A549 (cell line): ENCODE data around the gene PRKN. TPM values are rescaled to one million over a fixed set of nuclear protein-coding genes. Genes with fewer than 3 reads are reported as not detected.

ENCODE experiments used
- ATAC-seq, 2 experiments: fragments of 200-7000 bp in 1 of 2; fragments of >200 bp in 1 of 2; cut with Nextera tagmentation in 1 of 2; cut with Tn5 transposase in 1 of 2; 3 replicates each; pipeline versions ENCODE4 v1.8.0 to v1.9.1; 2018 to 2020; ENCODE audit warnings: mild to moderate bottlenecking in 1 of 2, moderate library complexity in 1 of 2
- CTCF ChIA-PET: fragments of 300-600 bp; sonication (Branson Sonifier 250); formaldehyde crosslinking; extraction: SDS; loops from one replicate; lab custom pipeline; 2021; ENCODE audit warnings: antibody characterized with exemption, inconsistent platforms; lab: Yijun Ruan, JAX
- POLR2A ChIA-PET: fragments of 350-600 bp; formaldehyde crosslinking; extraction: SDS; loops from one replicate; lab custom pipeline; 2021; ENCODE audit warnings: antibody characterized with exemption, inconsistent platforms; lab: Yijun Ruan, JAX
- DNase-seq, 2 experiments: peaks; one replicate each; pipeline versions ENCODE4 v3.0.0 to v3.0.0-alpha.2; 2011 to 2016; ENCODE audit warnings: low read depth in 1 of 2, low spot score in 1 of 2
- FAIRE-seq: peaks from 2 replicates; lab custom pipeline; 2011; peaks lifted over from hg19 to GRCh38; lab: Jason Lieb, UNC
- H3K27ac ChIP-seq, 2 experiments: fragments of >200 bp; sonication (Bioruptor Twin); formaldehyde crosslinking; 3 replicates each; pipeline ENCODE4 v1.5.1; 2016 to 2017
- H3K4me1 ChIP-seq: fragments of >200 bp; sonication (Bioruptor Twin); formaldehyde crosslinking; 3 replicates; pipeline ENCODE4 v1.6.1; 2016
- H3K4me2 ChIP-seq: fragments of >200 bp; sonication (Bioruptor Twin); formaldehyde crosslinking; 3 replicates; pipeline ENCODE4 v1.6.1; 2016
- H3K4me3 ChIP-seq: fragments of >200 bp; sonication (Bioruptor Twin); formaldehyde crosslinking; 3 replicates; pipeline ENCODE4 v1.5.1; 2016
- H3K9me3 ChIP-seq: fragments of >200 bp; sonication (Bioruptor Twin); formaldehyde crosslinking; 3 replicates; pipeline ENCODE4 v1.6.1; 2016
- CBX8 ChIP-seq: fragments of 200-600 bp; sonication (generic); IDR thresholded peaks from 2 replicates; pipeline ENCODE4 v1.6.1; 2016
- CHD2 ChIP-seq: fragments of 150-350 bp; IDR thresholded peaks from 2 replicates; pipeline ENCODE4 v1.6.1; 2014; ENCODE audit warnings: low read length; ENCODE audit not compliant: partially characterized antibody
- CHD4 ChIP-seq: fragments of 200-600 bp; sonication (generic); IDR thresholded peaks from 2 replicates; pipeline ENCODE4 v1.6.1; 2016; ENCODE audit warnings: antibody characterized with exemption, mild to moderate bottlenecking, borderline replicate concordance
- EHF ChIP-seq: fragments of 250-450 bp; sonication (Bioruptor Pico); IDR thresholded peaks from 2 replicates; pipeline ENCODE4 v1.5.0; 2020; ENCODE audit warnings: mild to moderate bottlenecking
- FOSL2 ChIP-seq, 2 experiments: fragments of 450-650 bp in 1 of 2; fragments of >200 bp in 1 of 2; sonication (Bioruptor Twin) in 1 of 2; formaldehyde crosslinking; IDR thresholded peaks; 2 replicates each; pipeline versions ENCODE4 v1.5.0 to v1.6.1; 2016 to 2020; ENCODE audit warnings: mild to moderate bottlenecking in 1 of 2, moderate library complexity in 1 of 2
- HEYL ChIP-seq: fragments of 250-450 bp; sonication (Bioruptor Pico); IDR thresholded peaks from 2 replicates; pipeline ENCODE4 v1.8.0; 2021; ENCODE audit warnings: mild to moderate bottlenecking, moderate library complexity
- HOXB13 ChIP-seq: fragments of 250-450 bp; sonication (Bioruptor Pico); IDR thresholded peaks from 2 replicates; pipeline ENCODE4 v1.5.0; 2020; ENCODE audit warnings: low read depth, mild to moderate bottlenecking, moderate library complexity
- HOXB5 ChIP-seq: fragments of 250-450 bp; sonication (Bioruptor Pico); IDR thresholded peaks from 2 replicates; pipeline ENCODE4 v1.5.0; 2020; ENCODE audit warnings: mild to moderate bottlenecking, moderate library complexity
- JUN ChIP-seq, 2 experiments: fragments of >200 bp; sonication (Bioruptor Twin); formaldehyde crosslinking; IDR thresholded peaks; 2 replicates in 1 of 2; 3 replicates in 1 of 2; pipeline ENCODE4 v1.6.1; 2016 to 2017
- JUNB ChIP-seq: fragments of >200 bp; sonication (Bioruptor Twin); formaldehyde crosslinking; IDR thresholded peaks from 2 replicates; pipeline ENCODE4 v1.6.1; 2016
- KDM1A ChIP-seq: fragments of 200-600 bp; sonication (generic); IDR thresholded peaks from 2 replicates; pipeline ENCODE4 v1.6.1; 2016; ENCODE audit warnings: low read depth, mild to moderate bottlenecking
- MAFK ChIP-seq: fragments of 450-650 bp; IDR thresholded peaks from 2 replicates; pipeline ENCODE4 v1.6.1; 2014; ENCODE audit not compliant: partially characterized antibody
- NR3C1 ChIP-seq: fragments of >200 bp; sonication (Bioruptor Twin); formaldehyde crosslinking; IDR thresholded peaks from 3 replicates; pipeline ENCODE4 v1.6.1; 2017
- POLR2A ChIP-seq: IDR thresholded peaks from 2 replicates; pipeline ENCODE4 v1.6.1; 2012; ENCODE audit warnings: mild to moderate bottlenecking, low read length
- RARB ChIP-seq: fragments of 250-450 bp; sonication (Bioruptor Pico); IDR thresholded peaks from 2 replicates; pipeline ENCODE4 v1.8.0; 2021; ENCODE audit warnings: mild to moderate bottlenecking, moderate library complexity
- RCOR1 ChIP-seq: fragments of 150-350 bp; IDR thresholded peaks from 2 replicates; pipeline ENCODE4 v1.6.1; 2014; ENCODE audit warnings: antibody characterized with exemption, low read length, low read depth
- SREBF2 ChIP-seq: fragments of 450-650 bp; IDR thresholded peaks from 2 replicates; pipeline ENCODE4 v1.6.1; 2014; ENCODE audit warnings: mild to moderate bottlenecking, moderate library complexity
- ZC3H11A ChIP-seq: fragments of 450-650 bp; IDR thresholded peaks from 2 replicates; pipeline ENCODE4 v1.6.1; 2014; ENCODE audit warnings: antibody characterized with exemption, mild to moderate bottlenecking
- ZSCAN20 ChIP-seq: fragments of 250-450 bp; sonication (Bioruptor Pico); IDR thresholded peaks from 2 replicates; pipeline ENCODE4 v1.8.0; 2022; ENCODE audit warnings: mild to moderate bottlenecking, moderate library complexity
- WGBS: methylation state at CpG from one replicate; pipeline ENCODE4 v1.1.6; 2017; ENCODE audit errors: missing lambda C conversion rate; 5-methylcytosine and 5-hydroxymethylcytosine counted together
- polyA plus RNA-seq, 4 experiments: library from polyadenylated mRNA; depleted of rRNA in 3 of 4; stranded (reverse); fragments of >200 nt; fragmentation: RNase III in 1 of 4; extraction: RNeasy Plus Mini Kit Qiagen cat#74134 plus additional on column Dnase treatment in 1 of 4; gene quantifications; 2 replicates in 3 of 4; 3 replicates in 1 of 4; pipeline ENCODE4 v1.2.3, GENCODE V29; 2011 to 2017
- TF ChIP-seq, protein P1 (sequence below): fragments of >200 bp; sonication (Bioruptor Twin); formaldehyde crosslinking; IDR thresholded peaks from 3 replicates; pipeline ENCODE4 v1.6.1; 2016
- TF ChIP-seq, protein P2 (sequence below): IDR thresholded peaks from 2 replicates; pipeline ENCODE4 v1.6.1; 2012; ENCODE audit warnings: low read depth, borderline replicate concordance
- TF ChIP-seq, protein P3 (sequence below): fragments of 450-650 bp; IDR thresholded peaks from 2 replicates; pipeline ENCODE4 v1.6.1; 2014; ENCODE audit warnings: antibody characterized with exemption

PRKN gene
- polyA plus RNA-seq, 2 of the 4 experiments (the other 2 are of a cell fraction) = 0.36 to 0.39 TPM

DNA sequence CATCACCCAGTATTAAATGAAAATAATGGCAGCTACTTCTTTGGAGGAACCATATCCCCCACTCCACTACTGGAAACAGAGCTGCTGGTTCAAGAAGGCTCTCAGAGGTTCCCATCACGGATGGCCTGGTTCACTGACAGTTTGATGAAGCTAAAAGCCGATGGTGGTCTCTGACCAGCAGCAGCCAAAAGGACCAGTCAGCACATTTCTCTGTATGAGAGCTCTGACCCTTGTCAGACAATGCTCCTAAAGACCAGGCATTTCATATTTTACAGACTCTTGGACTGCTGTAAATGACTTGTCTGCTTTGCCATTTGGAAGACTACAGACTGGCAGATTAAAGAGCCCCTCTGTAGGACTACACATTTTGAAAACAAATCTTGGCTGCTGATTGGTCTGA lies 16.6 kb downstream of the PRKN start:
- no peak overlapping the region for H3K4me3 ChIP-seq
- DNase-seq = no peak
- ChIA-PET POLR2A (no interaction called here), CTCF (no interaction called here)
- TF ChIP-seq MAFK (peak; percentile 27), CBX8 (no peak), EHF (CRISPR knock-in tag) (no peak)
- TF ChIP-seq, protein P1, sequence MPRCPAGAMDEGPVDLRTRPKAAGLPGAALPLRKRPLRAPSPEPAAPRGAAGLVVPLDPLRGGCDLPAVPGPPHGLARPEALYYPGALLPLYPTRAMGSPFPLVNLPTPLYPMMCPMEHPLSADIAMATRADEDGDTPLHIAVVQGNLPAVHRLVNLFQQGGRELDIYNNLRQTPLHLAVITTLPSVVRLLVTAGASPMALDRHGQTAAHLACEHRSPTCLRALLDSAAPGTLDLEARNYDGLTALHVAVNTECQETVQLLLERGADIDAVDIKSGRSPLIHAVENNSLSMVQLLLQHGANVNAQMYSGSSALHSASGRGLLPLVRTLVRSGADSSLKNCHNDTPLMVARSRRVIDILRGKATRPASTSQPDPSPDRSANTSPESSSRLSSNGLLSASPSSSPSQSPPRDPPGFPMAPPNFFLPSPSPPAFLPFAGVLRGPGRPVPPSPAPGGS = no peak
- WGBS = 21% methylated on average over 2 of the region's 2 CpGs
- no peak overlapping the region for H3K4me2 ChIP-seq
- no peak overlapping the region for H3K27ac ChIP-seq
- no peaks in the 10 kb centered on the region for H3K9me3 ChIP-seq
- no peak for ATAC-seq
- no peak for FAIRE-seq
- H3K4me1 ChIP-seq = no peaks in the 10 kb centered on the region

DNA sequence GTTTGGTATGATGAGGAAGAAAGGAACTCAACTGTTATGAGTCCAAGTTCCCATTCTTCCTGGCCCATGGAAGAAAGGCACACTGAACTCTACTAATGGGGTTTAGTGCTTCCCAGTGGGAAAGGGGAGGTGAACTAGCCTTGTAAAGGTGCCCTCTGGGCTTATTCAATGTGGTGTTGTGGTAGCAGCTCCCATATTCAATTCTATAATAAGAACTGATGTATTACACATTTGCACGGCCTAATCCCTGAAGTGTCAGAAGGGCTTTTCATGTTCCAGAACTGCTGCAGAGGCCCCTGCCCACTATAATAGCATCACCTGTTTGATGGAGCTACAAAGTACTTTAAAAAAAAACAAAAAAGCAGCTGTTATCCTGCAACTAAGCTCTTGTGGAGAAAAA lies 17.1 kb downstream of the PRKN start:
- DNase-seq (no peak), ATAC-seq (no peak), FAIRE-seq (no peak)
- WGBS = 100% methylated on average over 1 of the region's 1 CpG
- Histone ChIP-seq H3K27ac (no peak overlapping the region), H3K4me2 (no peak overlapping the region), H3K4me1 (no peaks in the 10 kb centered on the region), H3K4me3 (no peak overlapping the region), H3K9me3 (no peaks in the 10 kb centered on the region)
- TF ChIP-seq HEYL (CRISPR knock-in tag) = no peak
- TF ChIP-seq HOXB5 (CRISPR knock-in tag) = no peak
- TF ChIP-seq NR3C1 = no peak
- no peak for TF ChIP-seq HOXB13 (CRISPR knock-in tag)
- TF ChIP-seq ZSCAN20 (CRISPR knock-in tag) = no peak
- TF ChIP-seq, protein P2, sequence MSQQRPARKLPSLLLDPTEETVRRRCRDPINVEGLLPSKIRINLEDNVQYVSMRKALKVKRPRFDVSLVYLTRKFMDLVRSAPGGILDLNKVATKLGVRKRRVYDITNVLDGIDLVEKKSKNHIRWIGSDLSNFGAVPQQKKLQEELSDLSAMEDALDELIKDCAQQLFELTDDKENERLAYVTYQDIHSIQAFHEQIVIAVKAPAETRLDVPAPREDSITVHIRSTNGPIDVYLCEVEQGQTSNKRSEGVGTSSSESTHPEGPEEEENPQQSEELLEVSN = no peak
- no peak for TF ChIP-seq RARB (CRISPR knock-in tag)
- TF ChIP-seq KDM1A = no peak
- TF ChIP-seq CHD2 = no peak
- TF ChIP-seq, protein P1 = no peak
- no peak for TF ChIP-seq MAFK
- TF ChIP-seq SREBF2 = no peak
- TF ChIP-seq JUNB = no peak
- TF ChIP-seq FOSL2 (IDR thresholded peaks at IDR 0.05) = no peak
- TF ChIP-seq FOSL2 (CRISPR knock-in tag; IDR thresholded peaks at IDR 0.05) = no peak
- TF ChIP-seq, all 56 proteins: peak for 0
- POLR2A ChIA-PET = no interaction called here
- CTCF ChIA-PET = no interaction called here

DNA sequence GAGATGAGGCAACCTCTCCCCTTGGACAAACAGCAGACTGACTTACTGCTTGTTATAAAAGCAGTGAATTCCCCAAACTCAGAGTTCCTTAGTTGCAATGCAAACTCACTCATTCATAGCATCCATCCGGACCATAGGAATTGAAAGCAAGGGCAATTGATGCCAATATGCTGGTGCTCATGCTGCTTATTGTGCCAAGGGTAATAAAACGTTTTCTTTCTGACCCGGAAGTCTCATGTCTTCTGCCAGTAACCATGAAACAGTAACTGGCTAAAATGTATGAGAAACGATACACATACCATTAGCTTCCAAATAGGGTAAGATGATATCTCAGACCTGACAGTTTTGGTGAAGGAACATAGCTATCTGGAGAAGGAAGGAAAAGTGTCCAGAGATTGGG lies 18.1 kb downstream of the PRKN start:
- DNase-seq = no peak
- WGBS = 36% methylated on average over 4 of the region's 4 CpGs
- Histone ChIP-seq H3K4me1 (no peaks in the 10 kb centered on the region), H3K27ac (no peak overlapping the region), H3K9me3 (no peaks in the 10 kb centered on the region), H3K4me2 (no peak overlapping the region), H3K4me3 (no peak overlapping the region)
- ChIA-PET POLR2A (no interaction called here), CTCF (no interaction called here)
- TF ChIP-seq CHD4 (no peak), MAFK (no peak)
- FAIRE-seq = no peak
- no peak for ATAC-seq

DNA sequence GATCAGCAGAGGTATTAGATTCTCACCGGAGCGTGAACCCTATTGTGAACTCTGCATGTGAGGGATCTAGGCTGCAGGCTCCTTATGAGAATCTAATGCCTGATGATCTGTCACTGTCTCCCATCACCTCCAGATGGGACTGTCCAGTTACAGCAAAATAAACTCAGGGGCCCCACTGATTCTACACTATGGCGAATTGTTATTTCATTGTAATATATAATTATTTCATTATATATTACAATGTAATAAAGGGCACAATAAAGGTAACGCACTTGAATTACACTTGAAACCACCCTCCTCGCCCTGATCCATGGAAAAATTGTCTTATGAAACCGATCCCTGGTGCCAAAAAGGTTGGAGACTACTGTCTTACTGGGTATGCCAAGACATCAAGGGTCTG lies 18.6 kb downstream of the PRKN start:
- POLR2A ChIA-PET = no interaction called here

More for the DNA sequence above, 18.6 kb downstream of the PRKN start:
- 60% methylated on average over 5 of the region's 6 CpGs for WGBS
- CTCF ChIA-PET = no interaction called here
- no peak overlapping the region for H3K27ac ChIP-seq
- no peak overlapping the region for H3K4me2 ChIP-seq
- no peak for DNase-seq
- no peak overlapping the region for H3K4me3 ChIP-seq
- H3K4me1 ChIP-seq = no peaks in the 10 kb centered on the region
- TF ChIP-seq, protein P3, sequence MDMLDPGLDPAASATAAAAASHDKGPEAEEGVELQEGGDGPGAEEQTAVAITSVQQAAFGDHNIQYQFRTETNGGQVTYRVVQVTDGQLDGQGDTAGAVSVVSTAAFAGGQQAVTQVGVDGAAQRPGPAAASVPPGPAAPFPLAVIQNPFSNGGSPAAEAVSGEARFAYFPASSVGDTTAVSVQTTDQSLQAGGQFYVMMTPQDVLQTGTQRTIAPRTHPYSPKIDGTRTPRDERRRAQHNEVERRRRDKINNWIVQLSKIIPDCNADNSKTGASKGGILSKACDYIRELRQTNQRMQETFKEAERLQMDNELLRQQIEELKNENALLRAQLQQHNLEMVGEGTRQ = no peak
- TF ChIP-seq POLR2A = no peak
- TF ChIP-seq, protein P1 = no peak
- no peak for TF ChIP-seq ZC3H11A
- no peak for TF ChIP-seq JUN (IDR thresholded peaks at IDR 0.05)
- no peak for TF ChIP-seq RCOR1
- TF ChIP-seq MAFK = no peak
- TF ChIP-seq, all 56 proteins: peak for 0
- FAIRE-seq (no peak), ATAC-seq (no peak)
- H3K9me3 ChIP-seq = no peaks in the 10 kb centered on the region
